ENCODE results near the gene IMMP2L.

The IMMP2L gene

GRCh38 chr7:110646804-110647203 is 915.5 kb downstream of the IMMP2L start:
- no peak for DNase-seq (ENCODE audit: low read depth, low spot score)

- no peak for DNase-seq (ENCODE audit: low read depth, low spot score)
Measured at GRCh38 chr7:110645616-110646015, 916.7 kb downstream of the IMMP2L start.

- no peak for DNase-seq (ENCODE audit: low read depth, low spot score)
Measured at GRCh38 chr7:110645060-110645459, 917.2 kb downstream of the IMMP2L start.

- DNase-seq (ENCODE audit: low read depth, low spot score), result no peak
Measured at GRCh38 chr7:110637252-110637651, 925.0 kb downstream of the IMMP2L start.

GRCh38 chr7:110633313-110633712 is 929.0 kb downstream of the IMMP2L start:
- no peak for DNase-seq (ENCODE audit: low read depth, low spot score)

GRCh38 chr7:110626414-110626813 is 935.9 kb downstream of the IMMP2L start:
- DNase-seq (ENCODE audit: low read depth, low spot score), result no peak

- no peak for DNase-seq (ENCODE audit: low read depth, low spot score)
Measured at GRCh38 chr7:110625294-110625693, 937.0 kb downstream of the IMMP2L start.

- no peak for DNase-seq (ENCODE audit: low read depth, low spot score)
Measured at GRCh38 chr7:110623436-110623835, 938.9 kb downstream of the IMMP2L start.

GRCh38 chr7:110621289-110621688 is 941.0 kb downstream of the IMMP2L start:
- no peak for DNase-seq (ENCODE audit: low read depth, low spot score)

GRCh38 chr7:110620110-110620735 is 942.1 kb downstream of the IMMP2L start:
- DNase-seq (ENCODE audit: low read depth, low spot score), result no peak

Measured in astrocyte of the hippocampus (primary cell).